Parathyroid adenoma (tissue), 2 donors: ENCODE data around the gene C16orf46.

ENCODE experiments used
- H2AFZ ChIP-seq: fragments of 300-600 bp; sonication (generic); one replicate; pipeline ENCODE4 v1.7.0; 2017; ENCODE audit warnings: antibody characterized with exemption, mild to moderate bottlenecking
- H3K27ac ChIP-seq: fragments of 300-600 bp; sonication (generic); one replicate; pipeline ENCODE4 v1.7.0; 2017
- H3K27me3 ChIP-seq: fragments of 300-600 bp; sonication (generic); one replicate; pipeline ENCODE4 v1.7.0; 2017; ENCODE audit warnings: low read length; ENCODE audit not compliant: control insufficient read depth, insufficient read depth
- H3K36me3 ChIP-seq: fragments of 300-600 bp; sonication (generic); one replicate; pipeline ENCODE4 v1.7.0; 2017; ENCODE audit warnings: low read length; ENCODE audit not compliant: control insufficient read depth, insufficient read depth
- H3K4me1 ChIP-seq: fragments of 300-600 bp; sonication (generic); one replicate; pipeline ENCODE4 v1.7.0; 2017; ENCODE audit warnings: control low read depth
- H3K4me2 ChIP-seq: fragments of 300-600 bp; sonication (generic); one replicate; pipeline ENCODE4 v1.7.0; 2017; ENCODE audit warnings: low read length
- H3K4me3 ChIP-seq: fragments of 300-600 bp; sonication (generic); one replicate; pipeline ENCODE4 v1.7.0; 2017; ENCODE audit warnings: low read depth, low read length
- H3K79me2 ChIP-seq: fragments of 300-600 bp; sonication (generic); one replicate; pipeline ENCODE4 v1.7.0; 2017; ENCODE audit warnings: control low read depth
- H3K9ac ChIP-seq: fragments of 300-600 bp; sonication (generic); one replicate; pipeline ENCODE4 v1.7.0; 2017; ENCODE audit warnings: mild to moderate bottlenecking
- H3K9me3 ChIP-seq: fragments of 300-600 bp; sonication (generic); one replicate; pipeline ENCODE4 v1.7.0; 2017; ENCODE audit warnings: low read length; ENCODE audit not compliant: control insufficient read depth
- TF ChIP-seq, protein P1 (sequence below): fragments of 300-600 bp; sonication (generic); IDR thresholded peaks from one replicate; pipeline ENCODE4 v1.7.0; 2017; ENCODE audit warnings: antibody characterized with exemption, mild to moderate bottlenecking
- donor health status: primary hyperparathyroidism.

Gene C16orf46

DNA sequence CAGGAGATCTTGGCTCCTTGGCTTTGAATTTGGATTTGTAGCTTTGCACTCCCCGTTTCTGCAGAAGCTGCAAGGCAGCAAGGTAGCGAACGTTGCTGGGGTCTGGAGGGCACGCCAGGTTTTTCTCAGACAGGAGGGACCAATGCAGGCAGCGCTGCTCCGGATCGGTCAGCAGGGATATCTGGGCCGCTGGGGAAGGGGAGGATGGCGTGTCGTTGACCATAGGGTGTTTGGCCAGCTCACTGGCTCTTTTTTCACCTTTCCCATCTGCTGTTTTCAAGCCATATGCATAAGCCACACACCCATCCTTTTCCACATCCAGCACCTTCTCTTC lies 15.8 kb downstream of the C16orf46 start:
- no peaks in the 10 kb centered on the region for H3K9me3 ChIP-seq
- no peaks in the 10 kb centered on the region for H3K36me3 ChIP-seq
- H3K4me3 ChIP-seq = no peak overlapping the region
- H3K27ac ChIP-seq = no peak overlapping the region
- no peak overlapping the region for H2AFZ ChIP-seq
- no peak overlapping the region for H3K9ac ChIP-seq
- no peaks in the 10 kb centered on the region for H3K27me3 ChIP-seq
- TF ChIP-seq, protein P1, sequence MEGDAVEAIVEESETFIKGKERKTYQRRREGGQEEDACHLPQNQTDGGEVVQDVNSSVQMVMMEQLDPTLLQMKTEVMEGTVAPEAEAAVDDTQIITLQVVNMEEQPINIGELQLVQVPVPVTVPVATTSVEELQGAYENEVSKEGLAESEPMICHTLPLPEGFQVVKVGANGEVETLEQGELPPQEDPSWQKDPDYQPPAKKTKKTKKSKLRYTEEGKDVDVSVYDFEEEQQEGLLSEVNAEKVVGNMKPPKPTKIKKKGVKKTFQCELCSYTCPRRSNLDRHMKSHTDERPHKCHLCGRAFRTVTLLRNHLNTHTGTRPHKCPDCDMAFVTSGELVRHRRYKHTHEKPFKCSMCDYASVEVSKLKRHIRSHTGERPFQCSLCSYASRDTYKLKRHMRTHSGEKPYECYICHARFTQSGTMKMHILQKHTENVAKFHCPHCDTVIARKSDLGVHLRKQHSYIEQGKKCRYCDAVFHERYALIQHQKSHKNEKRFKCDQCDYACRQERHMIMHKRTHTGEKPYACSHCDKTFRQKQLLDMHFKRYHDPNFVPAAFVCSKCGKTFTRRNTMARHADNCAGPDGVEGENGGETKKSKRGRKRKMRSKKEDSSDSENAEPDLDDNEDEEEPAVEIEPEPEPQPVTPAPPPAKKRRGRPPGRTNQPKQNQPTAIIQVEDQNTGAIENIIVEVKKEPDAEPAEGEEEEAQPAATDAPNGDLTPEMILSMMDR = no peak
- no peaks in the 10 kb centered on the region for H3K79me2 ChIP-seq
- no peaks in the 10 kb centered on the region for H3K4me1 ChIP-seq
- no peak overlapping the region for H3K4me2 ChIP-seq

DNA sequence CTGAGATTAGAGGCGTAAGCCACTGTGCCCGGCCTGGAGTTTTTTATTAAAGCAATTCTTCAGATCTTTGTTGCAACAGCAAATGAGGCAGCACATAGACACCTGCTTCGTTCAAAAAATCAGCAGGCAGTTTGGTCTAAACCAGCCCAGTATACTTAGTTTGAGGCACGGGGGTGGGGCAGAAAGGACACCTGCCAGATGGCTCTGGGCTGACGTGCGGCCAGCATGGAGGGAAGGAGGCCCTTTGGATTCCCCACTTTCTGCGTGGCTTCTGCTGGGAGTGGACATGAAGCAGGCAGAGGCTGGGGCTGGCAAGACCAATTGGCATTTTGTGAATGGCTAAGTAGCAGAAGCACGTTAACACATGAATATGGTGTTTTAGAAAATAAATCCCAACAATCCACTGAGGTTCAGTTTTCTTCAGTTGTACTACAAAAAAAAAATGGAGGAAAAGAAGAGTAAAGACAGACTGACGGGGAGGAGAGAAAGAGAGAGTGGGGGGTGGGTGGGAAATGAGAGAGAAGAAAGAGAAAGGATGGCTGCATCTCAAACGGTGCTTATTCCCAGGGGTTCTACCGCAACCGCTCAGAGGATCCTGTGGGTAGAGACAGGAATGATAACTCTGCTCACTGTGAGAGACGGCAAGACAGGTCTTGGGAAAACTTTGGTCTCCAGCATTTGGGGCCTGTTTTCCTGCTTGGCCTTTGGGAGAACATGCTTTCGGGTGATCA lies 16.3 kb downstream of the C16orf46 start:
- H3K27ac ChIP-seq = no peak overlapping the region
- no peak overlapping the region for H3K4me3 ChIP-seq
- H3K27me3 ChIP-seq = no peaks in the 10 kb centered on the region
- H3K9me3 ChIP-seq = no peaks in the 10 kb centered on the region
- H2AFZ ChIP-seq = no peak overlapping the region
- TF ChIP-seq, protein P1 = no peak
- no peak overlapping the region for H3K4me2 ChIP-seq
- no peaks in the 10 kb centered on the region for H3K79me2 ChIP-seq
- no peak overlapping the region for H3K9ac ChIP-seq
- no peaks in the 10 kb centered on the region for H3K36me3 ChIP-seq
- H3K4me1 ChIP-seq = no peaks in the 10 kb centered on the region

DNA sequence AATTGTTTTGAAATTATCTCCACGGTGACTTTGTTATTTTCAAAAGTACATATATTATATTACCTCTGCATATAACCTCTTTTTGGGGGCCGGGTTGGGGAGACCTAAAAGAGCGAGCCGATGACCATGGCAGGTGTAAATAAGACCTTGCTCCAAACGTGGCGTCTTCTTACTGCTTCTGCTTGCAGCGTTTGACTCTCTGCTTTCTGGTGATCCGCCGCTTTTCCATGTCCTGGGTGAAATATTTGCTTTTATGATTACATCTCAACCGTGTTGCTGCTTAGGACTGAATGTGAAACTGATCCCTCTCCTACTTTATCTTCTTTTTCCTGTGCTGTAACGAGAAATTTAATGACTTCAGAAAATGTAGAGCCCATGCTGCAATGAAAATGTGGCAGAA lies 23.3 kb downstream of the C16orf46 start:
- H3K36me3 ChIP-seq = no peaks in the 10 kb centered on the region
- TF ChIP-seq, protein P1 = no peak

GRCh38 chr16:81042821-81043220 lies 34.2 kb downstream of the C16orf46 start:
- H2AFZ ChIP-seq = no peak overlapping the region
- H3K4me1 ChIP-seq = no peaks in the 10 kb centered on the region
- no peaks in the 10 kb centered on the region for H3K36me3 ChIP-seq
- H3K79me2 ChIP-seq = peaks cover 10% of the 10 kb centered on the region
- H3K27me3 ChIP-seq = no peaks in the 10 kb centered on the region
- TF ChIP-seq, protein P1 = no peak
- no peaks in the 10 kb centered on the region for H3K9me3 ChIP-seq
- H3K27ac ChIP-seq = no peak overlapping the region
- no peak overlapping the region for H3K4me2 ChIP-seq
- H3K4me3 ChIP-seq = no peak overlapping the region
- no peak overlapping the region for H3K9ac ChIP-seq

More for the DNA sequence above, 23.3 kb downstream of the C16orf46 start:
- Histone ChIP-seq H3K4me3 (no peak overlapping the region), H3K9ac (no peak overlapping the region), H3K9me3 (no peaks in the 10 kb centered on the region), H2AFZ (peak overlapping the region; percentile 61), H3K4me1 (no peaks in the 10 kb centered on the region), H3K27ac (no peak overlapping the region), H3K79me2 (no peaks in the 10 kb centered on the region), H3K4me2 (peak overlapping the region; percentile 56), H3K27me3 (no peaks in the 10 kb centered on the region)

DNA sequence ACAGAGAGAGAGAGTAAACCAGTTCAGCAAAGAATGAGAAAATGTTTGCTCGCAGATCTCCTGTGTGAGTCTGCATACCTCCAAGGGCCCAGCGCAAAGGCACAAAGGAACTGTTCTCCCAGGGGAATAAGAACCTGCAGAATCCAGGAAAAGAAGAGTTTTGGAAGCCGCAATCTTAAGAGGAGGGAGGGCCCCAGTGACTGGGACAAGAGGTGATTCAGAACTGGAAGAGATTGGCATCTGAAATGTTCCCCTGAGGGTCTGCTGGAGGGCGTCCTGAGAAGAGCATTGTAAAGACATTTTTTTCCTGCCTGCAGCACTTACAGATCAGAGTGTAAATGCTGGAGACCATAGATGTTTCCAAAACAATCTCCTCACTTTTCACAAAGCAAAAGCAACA lies 35.3 kb downstream of the C16orf46 start:
- TF ChIP-seq, protein P1 = no peak
- Histone ChIP-seq H2AFZ (no peak overlapping the region), H3K9ac (no peak overlapping the region), H3K4me1 (peaks cover 2% of the 10 kb centered on the region), H3K4me3 (no peak overlapping the region), H3K79me2 (peaks cover 16% of the 10 kb centered on the region), H3K27ac (no peak overlapping the region), H3K9me3 (no peaks in the 10 kb centered on the region), H3K4me2 (no peak overlapping the region), H3K27me3 (no peaks in the 10 kb centered on the region), H3K36me3 (no peaks in the 10 kb centered on the region)
